SIG-M5 treated with dmso at 0.1 percent for 504 hours (cell line): ENCODE measurements around the gene TMEM171.

Experiments used
- DNase-seq: peaks from one replicate; lab custom pipeline; 2025; ENCODE audit not compliant: unreplicated experiment; lab: John Stamatoyannopoulos, UW

TMEM171 gene

DNA sequence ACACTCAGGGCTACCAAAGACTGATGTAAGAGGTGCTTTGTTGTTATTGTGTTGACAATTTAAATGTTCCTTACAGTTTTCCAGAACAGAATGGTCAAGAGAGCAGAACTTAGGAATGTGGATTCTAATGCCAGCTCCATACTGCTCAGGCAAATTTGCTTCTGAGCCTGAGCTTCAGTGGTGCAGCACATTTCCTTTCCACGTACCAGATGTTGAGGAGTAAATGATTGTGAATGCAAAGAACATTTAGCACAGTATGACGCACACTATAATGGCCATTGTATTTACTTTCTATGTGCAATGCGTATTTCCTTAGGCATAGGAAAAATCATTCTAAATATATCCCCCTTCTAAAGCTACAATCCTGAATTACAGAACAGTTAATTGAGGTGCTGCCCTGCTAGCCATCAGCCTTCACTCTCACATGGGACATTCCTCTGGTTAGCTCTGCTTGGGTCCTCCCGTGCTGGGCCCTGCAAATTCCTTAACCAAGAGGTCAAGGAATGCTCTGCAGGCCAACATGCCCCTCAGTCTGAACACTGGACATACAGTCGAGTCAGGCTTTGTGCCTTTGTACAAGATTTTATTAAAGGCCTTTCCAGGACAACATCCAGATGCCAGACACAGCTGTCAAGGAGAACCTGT is 31.5 kb downstream of the TMEM171 start:
- no peak for DNase-seq

DNA sequence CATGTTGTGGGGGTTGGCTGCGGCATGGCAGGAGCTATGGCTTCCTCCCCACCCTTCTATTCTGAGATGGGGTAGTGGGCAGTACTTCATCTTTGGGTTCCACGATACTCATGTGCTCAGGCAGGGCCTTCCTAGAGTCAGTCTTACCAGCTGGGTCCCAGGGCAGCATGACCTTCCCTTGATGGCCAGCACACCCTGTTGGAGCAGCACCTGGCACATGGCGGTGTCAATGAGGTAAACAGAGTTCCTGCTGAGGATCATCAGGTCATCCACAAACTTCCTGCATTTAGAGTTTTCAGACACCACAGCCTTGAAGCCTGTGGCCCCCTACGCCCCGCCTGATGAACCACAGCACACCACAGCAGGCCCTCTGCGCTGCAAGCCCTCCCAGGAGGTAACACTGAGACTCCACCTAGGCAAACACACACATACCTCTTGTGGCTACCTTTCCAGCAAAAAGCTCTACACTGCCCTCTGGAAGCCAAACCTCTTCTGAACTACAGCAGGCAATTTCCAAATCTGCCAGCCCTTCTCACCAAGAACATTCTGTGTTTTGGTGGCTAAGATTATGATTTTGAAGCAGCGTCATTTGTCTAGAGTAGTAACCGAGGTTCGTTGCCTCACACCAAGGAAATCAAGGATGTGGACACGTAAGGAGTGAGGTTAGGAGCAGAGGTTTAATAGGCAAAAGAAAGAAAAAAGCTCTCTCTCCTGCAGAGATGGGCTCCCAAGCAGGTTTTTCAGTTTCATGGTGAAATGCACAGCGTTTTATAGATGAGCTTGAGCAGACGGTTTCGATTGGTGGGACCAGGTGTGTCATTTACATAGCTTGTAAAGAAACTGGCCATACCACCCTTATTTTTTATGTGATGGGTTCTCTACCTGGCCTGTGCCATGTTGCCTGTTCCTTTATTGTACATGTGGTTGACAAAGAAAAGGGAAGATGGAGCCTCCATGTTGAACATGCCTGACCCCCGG is 32.3 kb downstream of the TMEM171 start:
- no peak for DNase-seq

DNA sequence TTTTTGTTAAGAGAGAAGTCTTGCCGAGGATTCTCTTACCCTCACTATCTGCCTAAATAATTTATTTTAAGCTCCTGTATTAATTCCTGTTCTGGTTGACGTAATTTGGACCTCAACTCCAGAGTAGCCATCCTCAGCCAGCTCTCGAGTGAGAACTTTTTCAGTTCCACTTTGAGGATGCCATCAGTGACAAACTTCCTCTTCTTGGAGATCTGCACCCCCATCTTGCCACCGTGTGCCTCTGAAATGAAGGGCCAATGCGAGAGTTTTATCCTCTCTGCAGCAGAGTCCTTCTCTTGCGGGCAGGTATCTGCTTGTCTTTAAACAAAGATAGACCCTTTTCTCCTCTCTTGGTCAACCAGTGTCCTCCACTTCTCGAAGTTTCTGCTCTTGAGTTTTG is 33.1 kb downstream of the TMEM171 start:
- peak; percentile 34 for DNase-seq

DNA sequence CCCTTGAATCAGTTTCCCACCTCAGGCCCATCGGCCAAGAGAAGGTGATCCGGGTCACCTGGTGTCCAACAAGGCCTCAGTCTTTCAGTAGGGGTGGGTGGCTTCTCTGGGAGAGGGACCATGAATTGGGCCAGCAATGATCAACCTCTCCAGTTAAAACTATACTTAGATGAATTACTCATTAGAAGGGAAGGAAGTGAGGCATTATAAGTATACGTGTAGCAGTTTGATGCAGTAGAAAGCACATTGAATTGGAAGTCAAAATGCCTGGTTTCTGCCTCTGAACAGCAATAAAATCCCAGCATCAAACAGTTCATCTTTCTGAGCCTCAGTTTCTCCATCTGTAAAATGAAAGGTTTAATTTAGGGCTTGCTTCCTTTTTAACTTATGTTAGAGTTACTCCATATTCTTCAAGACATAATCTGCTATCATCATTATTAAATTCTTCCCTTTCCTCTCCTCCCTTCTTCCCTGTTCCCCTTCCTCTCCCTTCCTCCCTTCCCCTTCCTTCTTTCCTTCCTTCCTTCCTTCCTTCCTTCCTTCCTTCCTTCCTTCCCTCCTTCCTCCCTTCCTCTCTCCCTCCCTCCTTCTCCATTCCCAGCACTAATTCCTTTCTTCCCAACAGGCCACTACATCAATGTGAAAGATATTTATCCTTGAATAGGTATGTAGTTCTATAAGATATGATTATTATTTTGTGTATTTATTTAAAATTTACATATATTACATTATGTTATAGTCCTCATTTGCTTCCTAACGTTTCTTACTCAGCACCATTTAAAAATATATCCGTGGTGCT is 34.0 kb downstream of the TMEM171 start:
- DNase-seq: no peak

DNA sequence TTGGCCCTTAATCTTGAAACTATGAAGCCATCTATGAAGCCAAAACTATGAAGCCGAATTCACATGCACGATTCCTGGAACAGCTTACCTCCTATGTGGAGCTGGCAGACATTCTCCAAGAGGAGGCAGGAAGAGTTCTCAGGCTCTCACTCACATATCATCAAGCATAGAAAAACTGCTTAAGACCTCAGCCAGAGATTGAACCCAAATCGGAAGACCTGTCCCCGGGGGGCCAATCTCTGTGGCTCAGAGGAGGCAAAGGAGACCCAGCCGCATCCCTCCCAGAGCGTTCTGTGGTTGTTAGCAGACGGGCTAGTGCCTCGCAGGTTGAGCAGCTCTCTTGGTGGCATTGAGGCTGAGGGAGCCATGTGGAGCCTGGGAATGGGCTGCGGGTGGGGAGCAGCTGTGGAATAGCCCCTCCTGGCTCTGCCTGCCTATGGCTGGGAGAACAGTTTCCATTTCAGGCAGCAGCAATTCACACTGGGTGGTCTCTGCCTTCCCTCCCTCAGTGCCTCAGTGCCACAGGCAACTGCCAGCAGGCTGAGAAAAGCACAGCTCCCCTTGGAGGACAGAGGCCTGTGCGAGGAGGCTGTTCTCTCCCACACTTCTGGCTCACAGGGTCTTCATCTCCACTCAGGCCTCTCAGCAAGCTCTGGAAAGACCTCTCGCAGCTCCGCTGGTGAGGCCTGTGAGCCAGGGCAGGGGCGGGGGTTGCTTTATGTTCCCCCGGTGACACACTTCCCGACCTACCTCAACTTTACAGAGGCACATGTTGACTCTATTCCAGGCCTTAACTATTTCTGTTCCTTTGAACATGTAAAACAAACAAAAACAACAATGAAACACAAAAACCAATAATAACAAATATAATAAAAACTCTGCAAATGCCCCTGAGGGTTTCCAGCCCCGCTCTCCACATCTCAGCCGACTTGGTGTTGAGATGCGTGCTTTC is 35.2 kb downstream of the TMEM171 start:
- no peak for DNase-seq

DNA sequence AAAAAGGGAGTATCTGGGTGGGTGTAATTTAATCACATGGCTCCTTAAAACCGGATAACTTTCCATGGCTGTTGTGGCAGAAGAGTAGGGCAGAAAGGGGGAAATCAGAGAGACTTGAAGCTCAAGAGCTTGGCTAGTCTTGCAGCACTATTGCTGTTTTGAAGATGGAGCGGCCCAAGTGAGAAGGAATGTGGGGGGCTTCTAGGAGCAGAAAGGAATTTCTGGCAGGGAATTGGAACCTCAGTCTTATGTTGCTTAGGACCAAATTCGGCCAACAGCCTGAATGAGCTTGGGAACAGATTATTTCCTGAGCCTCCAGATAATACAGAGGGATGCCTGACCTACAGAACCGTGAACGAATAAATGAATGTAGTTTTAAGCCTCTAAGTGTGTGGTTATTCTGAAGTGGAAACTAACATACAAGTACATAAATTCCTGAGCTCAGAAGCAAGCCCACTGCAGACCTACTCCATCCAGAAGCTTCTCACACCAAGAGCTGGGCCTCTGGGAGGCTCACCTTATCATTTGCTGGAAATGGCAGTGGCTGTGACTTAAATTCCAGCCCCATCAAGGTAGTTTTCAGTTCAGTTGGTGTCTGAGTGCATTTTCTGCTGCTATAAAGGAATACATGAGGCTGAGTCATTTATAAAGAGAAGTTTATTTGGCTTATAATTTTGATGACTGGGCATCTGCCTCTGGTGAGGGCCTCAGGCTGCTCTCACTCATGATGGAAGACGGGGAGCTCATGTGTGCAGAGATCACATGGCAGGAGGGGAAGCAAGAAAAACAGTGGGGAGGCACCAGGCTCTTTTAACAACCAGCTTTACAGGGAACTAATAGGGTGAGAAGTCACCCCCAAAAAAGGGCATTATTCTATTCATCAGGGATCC is 37.3 kb downstream of the TMEM171 start:
- no peak for DNase-seq

DNA sequence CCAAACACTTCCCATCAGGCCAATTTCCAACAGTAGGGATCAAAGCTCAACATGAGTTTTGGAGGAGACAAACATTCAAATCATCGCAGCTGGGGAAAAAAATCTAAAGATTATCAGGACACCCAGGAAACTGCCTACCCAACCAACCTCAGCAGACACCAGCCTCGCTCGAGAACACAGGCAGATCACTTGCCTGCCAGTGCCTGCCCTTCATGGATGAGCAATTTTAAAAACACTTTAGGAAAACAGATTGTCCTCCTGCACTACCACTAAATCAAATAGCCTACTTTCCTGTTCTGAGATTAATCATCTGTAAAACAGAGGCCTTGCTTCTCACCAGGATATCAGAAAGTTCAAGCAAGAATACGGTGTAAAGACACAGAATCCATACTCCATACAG is 37.9 kb downstream of the TMEM171 start:
- no peak for DNase-seq

DNA sequence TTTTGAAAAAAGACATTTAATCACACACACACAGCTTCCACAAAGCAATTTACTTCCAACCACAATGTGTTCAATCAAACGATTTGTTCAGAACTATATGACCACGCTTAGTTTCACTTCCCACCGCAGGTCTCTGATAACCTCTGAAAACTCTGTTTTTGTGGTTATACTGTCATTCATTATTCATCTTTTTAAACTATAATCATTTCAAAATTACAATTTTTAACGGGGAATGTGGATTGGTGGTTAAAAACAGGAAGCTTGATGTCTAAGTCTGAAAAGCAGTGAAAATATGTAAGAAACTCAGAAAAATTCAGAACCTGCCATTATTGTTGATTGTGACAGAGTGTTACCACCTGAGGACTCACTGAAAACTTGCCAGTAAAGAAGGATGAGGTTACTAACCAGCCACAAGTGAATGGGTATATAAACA is 39.9 kb downstream of the TMEM171 start:
- DNase-seq: peak; percentile 76

DNA sequence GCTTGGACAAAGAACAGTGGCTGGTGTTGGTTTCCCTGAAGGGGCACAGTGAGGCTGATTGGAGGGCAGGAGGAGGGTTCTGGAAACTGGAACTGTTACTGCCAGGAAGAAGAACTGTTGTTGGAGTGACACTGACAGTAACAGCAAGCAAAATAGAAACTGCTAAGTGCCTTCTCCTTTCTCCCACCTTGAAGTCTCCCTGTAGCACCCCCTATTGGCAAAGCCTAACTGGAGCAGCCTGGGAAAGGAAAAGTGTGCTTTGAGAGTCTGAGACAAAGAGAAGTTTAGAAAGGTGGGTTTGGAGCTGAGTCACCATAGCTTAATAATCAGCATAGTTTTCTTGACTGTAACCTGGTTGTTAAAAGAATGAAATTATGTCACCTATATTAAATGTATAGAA is 50.1 kb downstream of the TMEM171 start:
- peak; percentile 54 for DNase-seq

DNA sequence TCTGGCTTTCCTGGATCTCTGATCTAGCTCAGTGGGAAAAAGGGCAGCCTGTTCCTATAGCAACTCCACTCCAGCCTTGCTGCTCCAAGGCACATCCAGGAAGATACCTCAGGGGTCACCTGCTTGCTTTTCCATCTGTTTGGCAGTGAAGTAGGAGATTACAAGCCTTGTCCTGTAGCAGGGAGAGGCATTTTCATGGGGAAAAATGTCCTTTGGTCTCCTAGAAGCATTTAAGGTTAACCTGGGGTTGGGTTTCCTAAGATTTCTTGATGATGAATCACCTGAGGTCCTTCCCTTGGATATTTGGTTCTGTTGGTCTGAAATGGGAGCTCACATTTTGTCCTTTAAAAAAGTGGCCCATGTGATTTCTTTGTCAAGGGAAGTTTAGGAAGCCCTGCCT is 51.1 kb downstream of the TMEM171 start:
- DNase-seq: no peak

DNA sequence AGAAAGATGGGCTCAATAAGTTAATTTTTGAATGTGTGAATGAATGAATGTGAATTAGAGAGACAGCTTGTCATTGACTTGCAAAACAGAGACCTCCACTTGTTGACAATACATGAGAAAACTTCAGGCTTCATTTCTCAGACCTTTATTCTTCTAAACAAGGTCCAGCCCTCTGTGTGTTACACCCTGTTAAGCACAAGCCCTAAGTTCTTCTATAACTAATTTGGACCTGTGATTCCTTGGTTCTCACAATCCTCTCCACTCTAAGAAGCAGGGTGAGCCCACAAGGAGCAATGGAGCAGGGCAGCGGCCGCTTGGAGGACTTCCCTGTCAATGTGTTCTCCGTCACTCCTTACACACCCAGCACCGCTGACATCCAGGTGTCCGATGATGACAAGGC is 52.6 kb downstream of the TMEM171 start, which contains the start of gene TMEM174:
TMEM174 (plus strand) TSS at position 243 of the 400 bp plus-strand sequence; CDS start at position 294, 51 bp downstream.
- DNase-seq: no peak

DNA sequence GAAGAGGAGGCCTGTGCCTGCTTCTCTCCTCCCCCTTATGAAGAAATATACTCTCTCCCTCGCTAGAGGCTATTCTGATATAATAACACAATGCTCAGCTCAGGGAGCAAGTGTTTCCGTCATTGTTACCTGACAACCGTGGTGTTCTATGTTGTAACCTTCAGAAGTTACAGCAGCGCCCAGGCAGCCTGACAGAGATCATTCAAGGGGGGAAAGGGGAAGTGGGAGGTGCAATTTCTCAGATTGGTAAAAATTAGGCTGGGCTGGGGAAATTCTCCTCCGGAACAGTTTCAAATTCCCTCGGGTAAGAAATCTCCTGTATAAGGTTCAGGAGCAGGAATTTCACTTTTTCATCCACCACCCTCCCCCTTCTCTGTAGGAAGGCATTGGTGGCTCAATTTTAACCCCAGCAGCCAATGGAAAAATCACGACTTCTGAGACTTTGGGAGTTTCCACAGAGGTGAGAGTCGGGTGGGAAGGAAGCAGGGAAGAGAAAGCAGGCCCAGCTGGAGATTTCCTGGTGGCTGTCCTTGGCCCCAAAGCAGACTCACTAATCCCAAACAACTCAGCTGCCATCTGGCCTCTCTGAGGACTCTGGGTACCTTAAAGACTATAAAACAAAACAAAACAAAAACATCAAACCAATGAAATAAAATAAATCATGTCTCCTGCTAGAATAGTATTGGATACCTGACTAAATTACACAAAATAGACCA is 53.9 kb downstream of the TMEM171 start:
- peak; percentile 15 for DNase-seq

DNA sequence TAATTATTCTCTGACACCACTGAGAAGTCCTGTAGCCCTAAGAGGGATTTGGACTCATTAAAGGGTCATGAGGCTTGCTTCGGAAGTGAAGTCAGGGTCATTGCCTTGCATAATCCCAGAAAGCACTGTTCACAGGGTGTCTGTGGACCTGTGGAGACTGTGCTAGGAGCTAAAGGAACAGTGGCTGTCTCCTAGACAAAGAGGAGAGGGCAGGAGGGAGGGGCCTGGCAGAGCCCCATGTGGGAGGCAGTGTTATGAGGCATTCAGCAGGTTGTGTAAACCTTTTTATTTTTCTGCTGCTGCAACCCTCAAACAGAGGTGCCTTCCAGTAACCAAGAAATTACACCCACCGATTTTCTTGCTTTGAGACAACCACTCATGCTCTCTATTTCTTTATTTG is 55.9 kb downstream of the TMEM171 start:
- DNase-seq: no peak

DNA sequence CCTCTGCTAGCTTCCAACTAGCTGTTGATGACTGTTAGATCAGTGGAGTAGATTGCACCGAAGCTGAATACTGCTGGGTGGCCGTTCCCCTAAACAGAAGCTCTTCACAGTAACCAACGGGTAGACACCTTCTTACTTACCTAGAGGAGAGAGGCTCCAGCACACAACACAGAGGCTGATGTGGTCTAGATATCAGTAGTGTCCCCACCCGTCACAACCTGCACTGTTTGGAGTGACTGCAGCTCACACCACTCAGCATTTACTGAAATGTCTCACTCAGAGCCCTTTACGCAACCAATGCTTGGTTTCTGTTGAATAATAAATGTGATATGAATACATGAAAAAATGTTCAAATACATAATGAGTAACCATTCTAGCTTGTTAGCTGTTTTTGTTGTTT is 57.9 kb downstream of the TMEM171 start:
- no peak for DNase-seq

DNA sequence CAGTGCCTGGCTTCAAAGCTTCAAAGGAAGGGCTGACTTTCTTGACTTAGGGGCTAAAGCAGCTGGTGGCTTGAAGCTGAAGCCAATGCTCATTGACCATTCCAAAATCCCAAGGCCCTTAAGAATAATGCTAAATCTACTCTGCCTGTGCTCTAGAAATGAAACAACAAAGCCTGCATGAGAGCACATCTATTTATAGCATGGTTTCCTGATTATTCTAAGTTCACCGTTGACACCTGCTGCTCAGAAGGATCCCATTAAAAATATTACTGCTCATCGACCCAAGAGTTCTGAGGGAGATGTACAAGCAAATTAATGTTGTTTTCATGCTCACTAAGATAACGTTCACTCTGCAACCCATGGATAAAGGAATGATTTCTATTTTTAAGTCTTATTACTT is 59.4 kb downstream of the TMEM171 start:
- no peak for DNase-seq

DNA sequence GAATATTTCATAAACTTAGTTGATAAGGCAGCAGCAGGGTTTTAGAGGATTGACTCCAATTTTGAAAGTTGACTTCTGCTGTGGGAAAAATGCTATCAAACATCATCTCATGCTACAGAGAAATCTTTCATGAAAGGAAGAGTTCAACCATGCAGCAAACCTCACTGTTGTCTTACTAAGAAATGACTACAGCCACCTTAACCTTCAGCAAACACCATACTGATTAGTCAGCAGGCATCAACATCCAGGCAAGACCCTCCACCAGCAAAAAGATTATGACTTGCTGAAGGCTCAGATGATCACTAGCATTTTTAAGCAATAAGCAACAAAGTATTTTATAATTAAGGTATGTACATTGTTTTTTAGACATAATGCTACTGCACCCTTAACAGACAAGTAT is 60.2 kb downstream of the TMEM171 start:
- no peak for DNase-seq
